ENCODE measurements around the gene STAT4.

Gene STAT4

DNA sequence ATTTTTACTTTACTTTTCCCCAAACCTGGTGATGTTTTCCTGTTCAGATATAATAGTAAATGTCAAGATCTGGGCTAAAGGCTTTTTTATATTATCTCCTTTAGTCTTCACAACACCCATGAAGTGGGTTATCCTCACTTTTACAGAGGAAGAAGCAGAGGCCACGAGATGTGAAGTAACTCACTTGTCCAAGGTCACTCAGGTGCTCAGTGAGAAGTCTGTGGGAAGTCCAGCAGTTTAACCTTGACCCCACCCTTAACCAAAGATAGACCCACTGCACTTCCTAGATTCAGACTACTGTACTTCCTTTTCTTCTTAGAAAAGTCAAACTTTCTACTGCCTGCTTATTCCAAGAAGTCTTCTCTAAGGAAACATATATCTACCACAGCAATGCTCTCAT is 80.5 kb downstream of the STAT4 start:
- peaks cover 3% of the 10 kb centered on the region for H3K27me3 Mint-ChIP-seq (ENCODE audit: low read depth, poor library complexity)
- DNase-seq: no peak
- no peaks in the 10 kb centered on the region for H3K9me3 Mint-ChIP-seq
- no peaks in the 10 kb centered on the region for H3K36me3 Mint-ChIP-seq (ENCODE audit: low read depth)
- peaks cover 17% of the 10 kb centered on the region for H3K4me1 Mint-ChIP-seq
- no peak overlapping the region for H3K27ac Mint-ChIP-seq
- TF ChIP-seq, protein P1, sequence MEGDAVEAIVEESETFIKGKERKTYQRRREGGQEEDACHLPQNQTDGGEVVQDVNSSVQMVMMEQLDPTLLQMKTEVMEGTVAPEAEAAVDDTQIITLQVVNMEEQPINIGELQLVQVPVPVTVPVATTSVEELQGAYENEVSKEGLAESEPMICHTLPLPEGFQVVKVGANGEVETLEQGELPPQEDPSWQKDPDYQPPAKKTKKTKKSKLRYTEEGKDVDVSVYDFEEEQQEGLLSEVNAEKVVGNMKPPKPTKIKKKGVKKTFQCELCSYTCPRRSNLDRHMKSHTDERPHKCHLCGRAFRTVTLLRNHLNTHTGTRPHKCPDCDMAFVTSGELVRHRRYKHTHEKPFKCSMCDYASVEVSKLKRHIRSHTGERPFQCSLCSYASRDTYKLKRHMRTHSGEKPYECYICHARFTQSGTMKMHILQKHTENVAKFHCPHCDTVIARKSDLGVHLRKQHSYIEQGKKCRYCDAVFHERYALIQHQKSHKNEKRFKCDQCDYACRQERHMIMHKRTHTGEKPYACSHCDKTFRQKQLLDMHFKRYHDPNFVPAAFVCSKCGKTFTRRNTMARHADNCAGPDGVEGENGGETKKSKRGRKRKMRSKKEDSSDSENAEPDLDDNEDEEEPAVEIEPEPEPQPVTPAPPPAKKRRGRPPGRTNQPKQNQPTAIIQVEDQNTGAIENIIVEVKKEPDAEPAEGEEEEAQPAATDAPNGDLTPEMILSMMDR (IDR thresholded peaks at IDR 0.05): no peak
- no peak overlapping the region for H3K4me3 Mint-ChIP-seq

DNA sequence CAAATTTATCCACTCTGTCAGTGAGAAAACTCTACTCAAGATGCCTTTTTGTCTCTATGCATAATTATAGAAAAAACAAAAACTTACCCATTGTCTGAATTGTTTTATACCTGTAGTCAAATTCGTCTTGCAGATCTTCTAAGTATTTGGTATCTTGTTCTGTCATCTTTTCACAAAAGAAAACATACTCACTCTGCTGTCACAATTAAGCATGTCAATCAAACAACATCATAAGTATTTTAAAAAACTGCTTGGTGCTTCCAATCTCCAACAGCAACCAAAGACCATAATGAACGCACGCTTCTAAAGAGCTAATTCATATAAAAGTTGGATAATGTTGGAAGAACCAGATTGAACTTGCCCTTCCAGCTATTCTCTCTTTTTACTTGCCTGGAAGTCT is 81.2 kb downstream of the STAT4 start:
- Mint-ChIP-seq H3K27ac (no peak overlapping the region), H3K4me1 (peaks cover 17% of the 10 kb centered on the region), H3K9me3 (no peaks in the 10 kb centered on the region), H3K36me3 (ENCODE audit: low read depth) (peaks cover 1% of the 10 kb centered on the region), H3K27me3 (ENCODE audit: low read depth, poor library complexity) (peaks cover 3% of the 10 kb centered on the region), H3K4me3 (no peak overlapping the region)
- no peak for DNase-seq
- TF ChIP-seq, protein P1 (IDR thresholded peaks at IDR 0.05): no peak

- DNase-seq: no peak
- TF ChIP-seq, protein P1 (IDR thresholded peaks at IDR 0.05): no peak
- Mint-ChIP-seq H3K9me3 (no peaks in the 10 kb centered on the region), H3K4me3 (no peak overlapping the region), H3K27ac (no peak overlapping the region), H3K36me3 (ENCODE audit: low read depth) (peaks cover 6% of the 10 kb centered on the region), H3K4me1 (peaks cover 17% of the 10 kb centered on the region), H3K27me3 (ENCODE audit: low read depth, poor library complexity) (no peaks in the 10 kb centered on the region)
Observed at GRCh38 chr2:191066919-191067233, 83.9 kb downstream of the STAT4 start.

DNA sequence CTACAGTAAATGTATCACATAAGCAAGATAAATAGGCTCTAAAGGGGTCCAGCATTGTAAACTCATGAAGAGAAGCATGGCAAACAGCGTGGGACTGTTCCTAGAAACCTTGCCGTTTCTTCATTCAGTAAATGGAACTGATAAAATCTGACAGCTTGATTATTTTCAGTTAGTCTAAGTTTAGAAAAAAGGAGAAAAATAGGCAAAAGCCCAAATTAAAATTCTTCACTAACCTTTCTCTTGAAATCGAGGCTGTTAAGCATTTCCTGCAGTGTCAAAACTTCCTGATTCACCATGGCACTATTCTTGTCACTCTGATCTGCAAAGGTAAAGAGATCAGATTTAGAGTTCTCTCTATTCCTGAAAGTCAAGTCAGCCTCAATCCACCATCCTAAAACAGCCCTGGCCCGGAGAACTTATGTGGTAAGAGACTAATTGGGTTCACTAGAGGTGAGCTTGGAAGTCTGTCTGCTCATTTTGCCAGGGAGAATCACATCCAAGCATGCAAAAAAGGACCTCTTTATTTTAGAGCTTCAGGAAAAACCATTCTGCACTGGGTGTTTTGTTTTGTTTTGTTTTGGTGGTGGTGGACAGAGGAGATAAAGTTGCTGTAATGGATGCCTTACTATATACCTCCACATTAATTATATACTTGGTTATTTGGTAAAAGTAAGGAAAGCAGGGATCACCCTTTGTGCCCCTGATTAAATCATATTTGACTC is 84.4 kb downstream of the STAT4 start:
- peaks cover 17% of the 10 kb centered on the region for H3K4me1 Mint-ChIP-seq
- TF ChIP-seq, protein P1 (IDR thresholded peaks at IDR 0.05): no peak
- DNase-seq: no peak
- no peak overlapping the region for H3K27ac Mint-ChIP-seq
- no peaks in the 10 kb centered on the region for H3K27me3 Mint-ChIP-seq (ENCODE audit: low read depth, poor library complexity)
- H3K4me3 Mint-ChIP-seq: no peak overlapping the region
- H3K36me3 Mint-ChIP-seq (ENCODE audit: low read depth): peaks cover 6% of the 10 kb centered on the region
- H3K9me3 Mint-ChIP-seq: no peaks in the 10 kb centered on the region

DNA sequence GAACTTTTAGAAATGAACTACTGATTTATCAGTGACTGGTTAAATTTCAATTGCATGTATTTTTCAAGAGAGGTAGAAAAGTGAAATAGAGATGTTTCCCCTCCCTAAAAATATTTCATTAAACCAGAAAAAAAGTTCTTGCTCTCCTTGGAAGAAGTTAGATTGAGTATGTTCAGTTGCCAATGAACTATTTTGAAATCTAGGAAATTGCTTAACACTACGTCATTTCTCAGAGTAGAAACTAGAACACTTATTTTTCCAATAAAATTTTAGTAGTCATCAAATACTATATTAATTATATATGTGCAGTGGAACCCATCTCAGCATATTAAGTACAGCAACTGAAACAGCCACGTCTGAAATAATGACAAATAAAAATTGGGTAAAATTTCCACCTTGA is 85.0 kb downstream of the STAT4 start:
- H3K27ac Mint-ChIP-seq: no peak overlapping the region
- TF ChIP-seq, protein P1 (IDR thresholded peaks at IDR 0.05): no peak
- no peaks in the 10 kb centered on the region for H3K9me3 Mint-ChIP-seq
- no peaks in the 10 kb centered on the region for H3K27me3 Mint-ChIP-seq (ENCODE audit: low read depth, poor library complexity)
- DNase-seq: no peak
- H3K36me3 Mint-ChIP-seq (ENCODE audit: low read depth): peaks cover 6% of the 10 kb centered on the region
- peaks cover 17% of the 10 kb centered on the region for H3K4me1 Mint-ChIP-seq
- H3K4me3 Mint-ChIP-seq: no peak overlapping the region

DNA sequence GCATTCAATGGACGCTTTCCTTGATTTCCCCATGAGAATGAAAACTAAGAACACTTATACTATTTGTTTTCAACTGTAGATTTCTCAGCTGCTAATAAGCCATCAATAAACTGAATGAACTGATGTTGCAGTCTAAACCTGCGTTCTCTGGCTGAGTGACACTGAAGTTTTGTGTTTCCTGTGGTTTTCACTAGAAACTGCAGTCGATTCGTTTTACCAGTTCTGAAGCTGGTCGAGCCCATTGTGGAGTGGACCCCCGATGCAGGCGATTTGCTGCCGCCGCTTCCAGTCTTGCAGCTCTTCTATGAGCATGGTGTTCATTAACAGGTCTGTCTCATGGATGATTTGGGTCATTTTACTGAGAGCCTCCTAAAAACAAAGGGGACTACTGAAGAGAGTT is 86.2 kb downstream of the STAT4 start:
- H3K4me3 Mint-ChIP-seq: no peak overlapping the region
- H3K36me3 Mint-ChIP-seq (ENCODE audit: low read depth): peaks cover 6% of the 10 kb centered on the region
- peaks cover 17% of the 10 kb centered on the region for H3K4me1 Mint-ChIP-seq
- TF ChIP-seq, protein P1 (IDR thresholded peaks at IDR 0.05): no peak
- H3K27ac Mint-ChIP-seq: no peak overlapping the region
- H3K9me3 Mint-ChIP-seq: no peaks in the 10 kb centered on the region
- H3K27me3 Mint-ChIP-seq (ENCODE audit: low read depth, poor library complexity): peaks cover 2% of the 10 kb centered on the region
- DNase-seq: no peak

Measured in nephron progenitor cell (in vitro differentiated cells).